ENCODE results near the gene FAM118A.

The FAM118A gene

DNA sequence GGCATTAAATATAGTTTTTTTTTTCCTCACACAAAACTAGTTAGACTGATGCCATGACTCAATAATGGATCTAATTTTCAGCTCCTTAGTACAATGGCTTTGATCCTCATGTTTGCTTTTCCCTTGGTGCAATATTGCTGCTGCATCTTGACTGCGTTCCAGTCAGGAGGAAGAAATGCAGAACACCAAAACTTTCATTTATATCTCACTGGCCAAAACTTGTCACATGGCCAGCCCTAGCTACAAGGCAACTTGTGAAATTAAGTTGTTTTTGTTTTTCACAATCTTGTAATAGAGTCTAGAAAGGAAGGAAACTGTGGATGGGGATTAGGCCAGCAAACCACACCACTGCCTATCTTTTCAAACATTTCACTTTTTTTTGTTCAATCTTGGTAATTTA, 67.0 kb downstream of the FAM118A start:
- DNase-seq (ENCODE audit: low spot score): no peak

- no peak for DNase-seq (ENCODE audit: low spot score)
Observed at GRCh38 chr22:45381348-45381747, 71.6 kb downstream of the FAM118A start.

GRCh38 chr22:45389546-45389945, 79.8 kb downstream of the FAM118A start:
- DNase-seq (ENCODE audit: low spot score): no peak

Data from SW480 (cell line).